Mesodermal cell (in vitro differentiated cells): ENCODE data around the gene RILPL1.

Source experiments
- H3K27ac ChIP-seq: 2 replicates; pipeline ENCODE4 v1.7.0; 2013; ENCODE audit warnings: mild to moderate bottlenecking, low read depth, low read length, moderate library complexity; ENCODE audit not compliant: severe bottlenecking
- H3K36me3 ChIP-seq: 2 replicates; pipeline ENCODE4 v1.7.1; 2013; ENCODE audit warnings: mild to moderate bottlenecking, low read length, moderate library complexity; ENCODE audit not compliant: control insufficient read depth, insufficient read depth
- H3K4me1 ChIP-seq: one replicate; pipeline ENCODE4 v1.7.1; 2013; ENCODE audit warnings: mild to moderate bottlenecking, low read length; ENCODE audit not compliant: insufficient read depth, control insufficient read depth, poor library complexity, severe bottlenecking
- H3K4me3 ChIP-seq: 2 replicates; pipeline ENCODE4 v1.7.0; 2013; ENCODE audit warnings: low read length, control low read depth, mild to moderate bottlenecking; ENCODE audit not compliant: insufficient read depth, poor library complexity, severe bottlenecking; ENCODE audit errors: extremely low read depth
- H3K9me3 ChIP-seq: 2 replicates; pipeline ENCODE4 v1.7.1; 2013; ENCODE audit warnings: mild to moderate bottlenecking, low read length, moderate library complexity; ENCODE audit not compliant: control insufficient read depth
- WGBS, 2 experiments: methylation state at CpG; one replicate each; pipeline ENCODE4 v1.1.5; 2013; ENCODE audit warnings: missing lambda C conversion rate in 2 of 2; ENCODE audit not compliant: insufficient coverage in 2 of 2; 5-methylcytosine and 5-hydroxymethylcytosine counted together

The RILPL1 gene

DNA sequence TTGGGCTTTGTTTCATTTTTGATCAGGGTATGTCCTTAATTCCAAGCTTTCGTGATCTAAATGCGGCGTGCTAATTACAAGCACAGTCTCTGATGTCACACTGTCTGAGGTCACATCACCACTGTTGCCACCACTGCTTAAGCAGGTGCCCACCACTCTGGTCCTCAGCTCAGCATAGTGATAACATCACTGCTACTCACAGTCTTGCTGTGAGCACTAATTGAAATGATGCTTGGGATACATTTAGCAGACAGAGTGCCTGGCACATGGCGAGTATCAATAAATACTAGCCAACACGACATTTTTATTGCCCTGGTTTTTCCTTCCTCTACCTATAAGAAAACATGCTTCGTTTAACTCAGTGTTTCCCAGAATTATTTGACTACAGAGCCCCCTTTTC lies 104.9 kb downstream of the RILPL1 start:
- WGBS, 2 experiments, result 92 to 98% methylated on average over 5 to 6 of the region's 6 CpGs
- no peak overlapping the region for H3K27ac ChIP-seq
- no peak overlapping the region for H3K4me3 ChIP-seq
- H3K4me1 ChIP-seq, result no peaks in the 10 kb centered on the region
- no peaks in the 10 kb centered on the region for H3K9me3 ChIP-seq
- H3K36me3 ChIP-seq, result no peaks in the 10 kb centered on the region

DNA sequence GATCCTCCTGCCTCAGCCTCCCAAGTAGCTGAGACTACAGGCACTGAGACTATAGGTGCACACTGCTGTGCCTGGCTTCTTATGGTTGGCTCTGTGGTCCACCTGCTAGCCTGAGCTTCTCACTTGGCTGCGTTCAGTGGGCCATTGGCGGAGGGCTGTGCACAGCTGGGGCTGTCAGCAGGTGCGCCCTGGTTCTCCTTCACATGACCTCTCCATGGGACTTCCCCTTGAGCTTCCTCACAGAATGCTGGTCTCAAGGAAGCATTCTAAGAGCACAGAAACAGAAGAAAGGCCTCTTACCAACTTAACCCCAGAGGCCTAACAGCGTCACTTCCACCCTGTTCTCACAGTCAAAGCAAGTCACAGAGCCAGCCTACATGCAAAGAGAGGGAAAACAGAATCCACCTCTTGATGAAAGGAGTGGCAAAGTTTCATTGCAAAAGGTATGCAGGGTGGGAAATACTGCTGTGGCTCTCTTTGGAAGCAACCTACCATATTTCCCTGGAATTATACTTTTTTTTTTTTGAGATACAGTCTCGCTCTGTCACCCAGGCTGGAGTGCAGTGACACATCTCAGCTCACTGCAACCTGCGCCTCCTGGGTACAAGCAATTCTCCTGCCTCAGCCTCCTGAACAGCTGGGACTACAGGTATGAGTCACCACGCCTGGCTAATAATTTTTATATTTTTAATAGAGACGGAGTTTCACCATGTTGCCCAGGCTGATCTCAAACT lies 106.3 kb downstream of the RILPL1 start:
- WGBS, 2 experiments, result 93 to 94% methylated on average over 5 to 7 of the region's 8 CpGs

DNA sequence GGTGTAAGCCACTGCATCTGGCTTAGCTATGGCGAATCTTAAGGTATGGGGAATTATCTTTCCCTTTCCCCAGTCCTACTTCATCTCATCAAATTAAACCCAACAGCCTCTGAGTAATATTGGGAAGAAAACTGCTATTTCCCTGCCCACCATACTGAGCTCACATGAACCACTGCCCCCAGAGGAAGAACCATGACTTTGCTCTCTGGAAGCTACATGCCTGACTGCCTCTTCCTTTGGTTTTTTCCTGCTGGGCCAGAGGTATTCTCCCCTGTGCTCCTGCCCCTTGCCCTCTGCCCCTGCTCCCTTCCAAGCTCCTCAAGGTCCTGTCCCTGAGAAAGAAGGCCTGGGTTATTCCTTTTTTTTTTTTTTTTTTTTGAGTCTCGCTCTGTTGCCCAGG lies 112.2 kb downstream of the RILPL1 start:
- no CpG with 5 or more reads among the region's 2 CpGs for WGBS, 2 experiments
- Histone ChIP-seq H3K4me3 (no peak overlapping the region), H3K4me1 (no peaks in the 10 kb centered on the region), H3K9me3 (no peaks in the 10 kb centered on the region), H3K27ac (no peak overlapping the region), H3K36me3 (no peaks in the 10 kb centered on the region)

More for the DNA sequence above, 106.3 kb downstream of the RILPL1 start:
- H3K36me3 ChIP-seq, result no peaks in the 10 kb centered on the region
- H3K4me3 ChIP-seq, result no peak overlapping the region
- H3K27ac ChIP-seq, result no peak overlapping the region
- H3K9me3 ChIP-seq, result no peaks in the 10 kb centered on the region
- no peaks in the 10 kb centered on the region for H3K4me1 ChIP-seq
